SK-N-SH (cell line): ENCODE measurements around the gene PSMC2. TPM values are rescaled to one million over a fixed set of nuclear protein-coding genes. Genes with fewer than 3 reads are reported as not detected.

ENCODE experiments used
- CTCF ChIA-PET: fragments of 300-600, 350-600 bp; formaldehyde crosslinking; extraction: SDS; loops from one replicate; lab custom pipeline; 2021; lab: Yijun Ruan, JAX
- POLR2A ChIA-PET: fragments of 350-600 bp; sonication (Branson Sonifier 250); formaldehyde crosslinking; extraction: SDS; loops from one replicate; lab custom pipeline; 2020; ENCODE audit warnings: antibody characterized with exemption, inconsistent platforms; lab: Yijun Ruan, JAX
- DNase-seq: peaks from one replicate; pipeline ENCODE4 v3.0.0; 2012
- H2AFZ ChIP-seq: fragments of 200-600 bp; sonication (generic); 2 replicates; pipeline ENCODE4 v1.8.1; 2016; ENCODE audit warnings: antibody characterized with exemption, mild to moderate bottlenecking, low read depth
- H3F3A ChIP-seq: fragments of 200-600 bp; sonication (generic); replicated peaks from 2 replicates; pipeline ENCODE3; 2016; ENCODE audit warnings: antibody characterized with exemption, mild to moderate bottlenecking; ENCODE audit not compliant: insufficient read depth
- H3K27ac ChIP-seq, 2 experiments: fragments of 200-500 bp in 1 of 2; fragments of 200-600 bp in 1 of 2; sonication (Bioruptor generic) in 1 of 2; sonication (generic), shearing (Covaris generic) in 1 of 2; 2 replicates each; pipeline versions ENCODE4 v1.5.1 to v1.6.1; 2014 to 2016; ENCODE audit warnings: low read depth in 2 of 2, inconsistent platforms in 1 of 2, low read length in 1 of 2, mild to moderate bottlenecking in 1 of 2, mixed read lengths in 1 of 2
- H3K27me3 ChIP-seq: fragments of 200-600 bp; sonication (generic), shearing (Covaris generic); 2 replicates; pipeline ENCODE4 v1.6.1; 2016; ENCODE audit warnings: mixed run types; ENCODE audit not compliant: insufficient read depth
- H3K36me3 ChIP-seq, 2 experiments: fragments of 200-500 bp in 1 of 2; fragments of 200-600 bp in 1 of 2; sonication (Bioruptor generic) in 1 of 2; sonication (generic) in 1 of 2; replicated peaks in 1 of 2; 2 replicates each; pipeline versions ENCODE3 to v1.5.1; 2014 to 2016; ENCODE audit warnings: low read length in 1 of 2, mild to moderate bottlenecking in 1 of 2; ENCODE audit not compliant: insufficient read depth in 2 of 2, control insufficient read depth in 1 of 2
- H3K4me1 ChIP-seq, 2 experiments: fragments of 200-500 bp in 1 of 2; fragments of 200-600 bp in 1 of 2; sonication (Bioruptor generic) in 1 of 2; sonication (generic), shearing (Covaris generic) in 1 of 2; 2 replicates each; pipeline versions ENCODE4 v1.5.1 to v1.6.1; 2014 to 2016; ENCODE audit warnings: low read depth in 1 of 2, low read length in 1 of 2, mixed run types in 1 of 2; ENCODE audit not compliant: insufficient read depth in 2 of 2, control insufficient read depth in 1 of 2
- H3K4me2 ChIP-seq: fragments of 200-600 bp; sonication (generic), shearing (Covaris generic); 2 replicates; pipeline ENCODE4 v1.6.1; 2017; ENCODE audit warnings: mixed run types
- H3K4me3 ChIP-seq, 2 experiments: fragments of 200-500 bp in 1 of 2; fragments of 200-600 bp in 1 of 2; sonication (Bioruptor generic) in 1 of 2; sonication (generic), shearing (Covaris generic) in 1 of 2; 2 replicates each; pipeline versions ENCODE4 v1.5.1 to v1.8.1; 2014 to 2016; ENCODE audit warnings: low read depth in 2 of 2, inconsistent platforms in 1 of 2, low read length in 1 of 2, mild to moderate bottlenecking in 1 of 2, mixed read lengths in 1 of 2, moderate library complexity in 1 of 2
- H3K79me2 ChIP-seq: fragments of 200-600 bp; sonication (generic); 2 replicates; pipeline ENCODE4 v1.8.1; 2017; ENCODE audit warnings: mild to moderate bottlenecking; ENCODE audit not compliant: insufficient read depth
- H3K9ac ChIP-seq: fragments of 200-600 bp; sonication (generic); 2 replicates; pipeline ENCODE4 v1.6.1; 2017; ENCODE audit warnings: mixed run types
- H3K9me2 ChIP-seq: fragments of 200-600 bp; sonication (generic); 2 replicates; pipeline ENCODE4 v1.6.1; 2017; ENCODE audit warnings: mixed run types
- H3K9me3 ChIP-seq: fragments of 200-600 bp; sonication (generic); 2 replicates; pipeline ENCODE4 v1.6.1; 2017; ENCODE audit warnings: mixed run types, mild to moderate bottlenecking, moderate library complexity
- H4K20me1 ChIP-seq: fragments of 200-600 bp; sonication (generic); 2 replicates; pipeline ENCODE4 v1.6.1; 2017; ENCODE audit warnings: mild to moderate bottlenecking, mixed run types; ENCODE audit not compliant: insufficient read depth
- CHD2 ChIP-seq: fragments of 150-350 bp; IDR thresholded peaks from 2 replicates; pipeline ENCODE4 v1.6.1; 2018; ENCODE audit warnings: low read length; ENCODE audit not compliant: partially characterized antibody
- CTCF ChIP-seq: fragments of 200-600 bp; sonication (generic); IDR thresholded peaks from 2 replicates; pipeline ENCODE4 v1.6.1; 2017; ENCODE audit warnings: antibody characterized with exemption, mild to moderate bottlenecking, moderate library complexity
- EZH2phosphoT487 ChIP-seq: fragments of 200-600 bp; sonication (generic); IDR thresholded peaks from 2 replicates; pipeline ENCODE4 v1.6.1; 2017; ENCODE audit warnings: low read depth, mixed run types, mild to moderate bottlenecking, antibody characterized with exemption, moderate library complexity, borderline replicate concordance
- FOSL2 ChIP-seq: IDR thresholded peaks from 2 replicates; pipeline ENCODE4 v1.4.0; 2012; ENCODE audit warnings: low read depth, mild to moderate bottlenecking, moderate library complexity, borderline replicate concordance
- FOXJ3 ChIP-seq: sonication (generic); formaldehyde crosslinking; IDR thresholded peaks from 2 replicates; pipeline ENCODE4 v1.5.1; 2020; ENCODE audit warnings: mild to moderate bottlenecking, missing genetic modification reagents
- FOXM1 ChIP-seq: IDR thresholded peaks from 2 replicates; pipeline ENCODE4 v1.4.0; 2012; ENCODE audit warnings: low read depth, mild to moderate bottlenecking
- GABPA ChIP-seq: IDR thresholded peaks from 2 replicates; pipeline ENCODE4 v1.4.0; 2012; ENCODE audit warnings: low read depth, mild to moderate bottlenecking
- GATA2 ChIP-seq: sonication (generic); formaldehyde crosslinking; IDR thresholded peaks from 2 replicates; pipeline ENCODE4 v1.5.0; 2020; ENCODE audit warnings: mild to moderate bottlenecking, missing genetic modification reagents
- IRF3 ChIP-seq: fragments of 150-350 bp; IDR thresholded peaks from 2 replicates; pipeline ENCODE4 v1.6.1; 2016; ENCODE audit warnings: mild to moderate bottlenecking, low read depth, low read length
- JUND ChIP-seq: IDR thresholded peaks from 2 replicates; pipeline ENCODE4 v1.4.0; 2012
- MEF2A ChIP-seq: IDR thresholded peaks from 2 replicates; pipeline ENCODE4 v1.4.0; 2012; ENCODE audit warnings: low read depth, borderline replicate concordance
- PBX3 ChIP-seq: IDR thresholded peaks from 2 replicates; pipeline ENCODE4; 2012
- RFX5 ChIP-seq: IDR thresholded peaks from 2 replicates; pipeline ENCODE4 v1.6.1; 2012; ENCODE audit warnings: mild to moderate bottlenecking, improper control_type of control experiment, low read length
- RXRA ChIP-seq: IDR thresholded peaks from 2 replicates; pipeline ENCODE4 v1.4.0; 2012; ENCODE audit warnings: low read depth, mild to moderate bottlenecking, borderline replicate concordance
- SIN3A ChIP-seq: IDR thresholded peaks from 2 replicates; pipeline ENCODE4 v1.6.1; 2012; ENCODE audit warnings: low read depth, mild to moderate bottlenecking, low read length, moderate library complexity, borderline replicate concordance
- TAF1 ChIP-seq: IDR thresholded peaks from 2 replicates; pipeline ENCODE4 v1.6.1; 2012; ENCODE audit warnings: low read depth, mild to moderate bottlenecking, low read length, moderate library complexity, borderline replicate concordance
- TEAD4 ChIP-seq: IDR thresholded peaks from 2 replicates; pipeline ENCODE4 v1.4.0; 2012; ENCODE audit warnings: mild to moderate bottlenecking, borderline replicate concordance; ENCODE audit not compliant: insufficient read depth
- YY1 ChIP-seq: IDR thresholded peaks from 2 replicates; pipeline ENCODE4 v1.4.0; 2012; ENCODE audit warnings: low read depth, mild to moderate bottlenecking
- WGBS: methylation state at CpG from one replicate; pipeline ENCODE4 v1.1.6; 2017; ENCODE audit warnings: low lambda C conversion rate; 5-methylcytosine and 5-hydroxymethylcytosine counted together
- polyA plus RNA-seq, 3 experiments: library from polyadenylated mRNA; depleted of rRNA; stranded (reverse); fragments of >200 nt; gene quantifications; 2 replicates each; pipeline ENCODE4 v1.2.3, GENCODE V29; 2012

The PSMC2 gene
- polyA plus RNA-seq, 1 of the 3 experiments (the other 2 are of a cell fraction): 231 TPM

GRCh38 chr7:103412151-103412550, 64.7 kb downstream of the PSMC2 start:
- H3F3A ChIP-seq: no peaks in the 10 kb centered on the region
- WGBS: 29% methylated on average over 1 of the region's 1 CpG
- no peaks in the 10 kb centered on the region for H3K9me2 ChIP-seq
- no peak overlapping the region for H3K4me2 ChIP-seq
- H3K27ac ChIP-seq: no peak overlapping the region
- no peaks in the 10 kb centered on the region for H3K36me3 ChIP-seq
- TF ChIP-seq TEAD4 (no peak), FOXJ3 (CRISPR knock-in tag) (no peak), GATA2 (CRISPR knock-in tag) (no peak), YY1 (no peak), CHD2 (no peak), EZH2phosphoT487 (no peak), GABPA (no peak), TAF1 (no peak)
- TF ChIP-seq, all 33 proteins: peak for 0
- no peaks in the 10 kb centered on the region for H4K20me1 ChIP-seq
- H3K9ac ChIP-seq: no peak overlapping the region
- H3K9me3 ChIP-seq: no peaks in the 10 kb centered on the region
- ChIA-PET POLR2A (no interaction called here), CTCF (interaction anchor here (1.5 to 1.8 kb wide), 2 partner anchors 27 to 35 kb away, joined by 5 read pairs; no protein-coding TSS in a partner anchor)
- H3K79me2 ChIP-seq: no peaks in the 10 kb centered on the region
- DNase-seq: no peak
- H3K27me3 ChIP-seq: no peaks in the 10 kb centered on the region
- no peaks in the 10 kb centered on the region for H3K4me1 ChIP-seq
- H3K4me3 ChIP-seq: no peak overlapping the region
- no peak overlapping the region for H2AFZ ChIP-seq

- no peak overlapping the region for H3K9ac ChIP-seq
- no peak overlapping the region for H3K4me2 ChIP-seq
- no peaks in the 10 kb centered on the region for H3K79me2 ChIP-seq
- H3K27ac ChIP-seq: no peak overlapping the region
- H3K4me3 ChIP-seq: no peak overlapping the region
- no peak for DNase-seq
- H3K9me2 ChIP-seq: no peaks in the 10 kb centered on the region
- no peaks in the 10 kb centered on the region for H3K9me3 ChIP-seq
- ChIA-PET POLR2A (no interaction called here), CTCF (interaction anchor here (1.0 to 1.5 kb wide), 4 partner anchors 8 to 748 kb away, joined by 3 to 5 read pairs (median 3); no protein-coding TSS in a partner anchor)
- no peaks in the 10 kb centered on the region for H3F3A ChIP-seq
- no peaks in the 10 kb centered on the region for H4K20me1 ChIP-seq
- no peaks in the 10 kb centered on the region for H3K27me3 ChIP-seq
- no peaks in the 10 kb centered on the region for H3K36me3 ChIP-seq
- WGBS: 60% methylated on average over 5 of the region's 5 CpGs
- no peaks in the 10 kb centered on the region for H3K4me1 ChIP-seq
- H2AFZ ChIP-seq: no peak overlapping the region
- TF ChIP-seq FOXM1 (no peak), TEAD4 (no peak), GATA2 (CRISPR knock-in tag) (no peak)
Observed at GRCh38 chr7:103413407-103413806, 66.0 kb downstream of the PSMC2 start.

GRCh38 chr7:103418241-103418640, 70.8 kb downstream of the PSMC2 start:
- Histone ChIP-seq H3K9me2 (no peaks in the 10 kb centered on the region), H3K27ac (no peak overlapping the region), H3K4me2 (no peak overlapping the region), H3K4me1 (no peaks in the 10 kb centered on the region), H3F3A (no peaks in the 10 kb centered on the region), H3K36me3 (no peaks in the 10 kb centered on the region), H3K9ac (no peak overlapping the region), H3K9me3 (no peaks in the 10 kb centered on the region), H3K4me3 (no peak overlapping the region), H3K27me3 (no peaks in the 10 kb centered on the region), H4K20me1 (no peaks in the 10 kb centered on the region), H3K79me2 (no peaks in the 10 kb centered on the region), H2AFZ (no peak overlapping the region)
- POLR2A ChIA-PET: no interaction called here
- CTCF ChIA-PET: interaction anchor here (3.0 to 4.4 kb wide), 2 partner anchors 10 to 28 kb away, joined by 11 to 15 read pairs; partner anchors contain the start of gene SLC26A5
- WGBS: 67% methylated on average over 3 of the region's 3 CpGs
- TF ChIP-seq CHD2: no peak
- TF ChIP-seq TEAD4: no peak
- no peak for TF ChIP-seq RFX5
- TF ChIP-seq CTCF: no peak
- no peak for TF ChIP-seq IRF3
- TF ChIP-seq RXRA: no peak
- no peak for TF ChIP-seq JUND
- no peak for TF ChIP-seq PBX3
- TF ChIP-seq SIN3A: no peak
- TF ChIP-seq MEF2A: no peak
- no peak for TF ChIP-seq TAF1
- no peak for TF ChIP-seq YY1
- TF ChIP-seq FOSL2: no peak
- DNase-seq: no peak
